SK-N-SH treated with all-trans-retinoic acid at 6 μM for 48 hours (cell line): ENCODE results near the gene GHRHR.

Source experiments
- ATAC-seq: fragments of 200-7000 bp; cut with Tn5 transposase; 3 replicates; pipeline ENCODE4 v1.9.1; 2020; ENCODE audit warnings: mild to moderate bottlenecking, moderate library complexity
- ARNTL ChIP-seq: fragments of 450-650 bp; formaldehyde crosslinking; IDR thresholded peaks from 2 replicates; pipeline ENCODE4 v1.5.0; 2020; ENCODE audit warnings: low read depth, mild to moderate bottlenecking, moderate library complexity, borderline replicate concordance
- BACH2 ChIP-seq: fragments of 250-450 bp; sonication (Bioruptor Pico); IDR thresholded peaks from 2 replicates; pipeline ENCODE4 v1.9.0; 2021; ENCODE audit warnings: mild to moderate bottlenecking, borderline replicate concordance
- CREB5 ChIP-seq: fragments of 250-450 bp; sonication (Bioruptor Pico); IDR thresholded peaks from 2 replicates; pipeline ENCODE4 v1.5.1; 2020; ENCODE audit warnings: low read depth, mild to moderate bottlenecking, moderate library complexity
- CSDC2 ChIP-seq: fragments of 250-450 bp; sonication (Bioruptor Pico); IDR thresholded peaks from 2 replicates; pipeline ENCODE4 v1.5.0; 2020; ENCODE audit warnings: mild to moderate bottlenecking, moderate library complexity
- CSRNP3 ChIP-seq: fragments of 250-450 bp; sonication (Bioruptor Pico); IDR thresholded peaks from 2 replicates; pipeline ENCODE4 v1.5.1; 2021; ENCODE audit warnings: mild to moderate bottlenecking, moderate library complexity
- ESRRG ChIP-seq: fragments of 250-450 bp; sonication (Bioruptor Pico); IDR thresholded peaks from 2 replicates; pipeline ENCODE4 v1.6.1; 2021; ENCODE audit warnings: mild to moderate bottlenecking
- GLIS3 ChIP-seq: fragments of 250-450 bp; sonication (Bioruptor Pico); IDR thresholded peaks from 2 replicates; pipeline ENCODE4 v1.5.0; 2020; ENCODE audit warnings: mild to moderate bottlenecking, moderate library complexity
- OSR1 ChIP-seq: fragments of 250-450 bp; sonication (Bioruptor Pico); IDR thresholded peaks from 2 replicates; pipeline ENCODE4 v1.8.0; 2022; ENCODE audit warnings: moderate library complexity, mild to moderate bottlenecking, inconsistent platforms
- PPARA ChIP-seq: fragments of 250-450 bp; sonication (Bioruptor Pico); IDR thresholded peaks from 2 replicates; pipeline ENCODE4 v1.5.0; 2020; ENCODE audit warnings: mild to moderate bottlenecking, borderline replicate concordance
- RARB ChIP-seq: fragments of 250-450 bp; sonication (Bioruptor Pico); IDR thresholded peaks from 2 replicates; pipeline ENCODE4 v1.8.0; 2021; ENCODE audit warnings: mild to moderate bottlenecking, moderate library complexity
- SNAI2 ChIP-seq: fragments of 250-450 bp; sonication (Bioruptor Pico); IDR thresholded peaks from 2 replicates; pipeline ENCODE4 v1.5.0; 2020; ENCODE audit warnings: mild to moderate bottlenecking, moderate library complexity
- TOX ChIP-seq: fragments of 250-450 bp; sonication (Bioruptor Pico); IDR thresholded peaks from 2 replicates; pipeline ENCODE4 v1.8.0; 2021; ENCODE audit warnings: mild to moderate bottlenecking, moderate library complexity, borderline replicate concordance
- TSHZ2 ChIP-seq: fragments of 250-450 bp; sonication (Bioruptor Pico); IDR thresholded peaks from 2 replicates; pipeline ENCODE4 v1.5.0; 2020; ENCODE audit warnings: mild to moderate bottlenecking, moderate library complexity
- ZC3H10 ChIP-seq: fragments of 250-450 bp; sonication (Bioruptor Pico); IDR thresholded peaks from 2 replicates; pipeline ENCODE4 v1.5.1; 2021; ENCODE audit warnings: mild to moderate bottlenecking, moderate library complexity
- ZFP30 ChIP-seq: fragments of 450-650 bp; formaldehyde crosslinking; IDR thresholded peaks from 2 replicates; pipeline ENCODE4 v1.5.0; 2022; ENCODE audit warnings: mild to moderate bottlenecking, moderate library complexity
- ZNF565 ChIP-seq: fragments of 450-650 bp; formaldehyde crosslinking; conservative IDR thresholded peaks from 2 replicates; pipeline ENCODE4 v1.5.0; 2020; ENCODE audit warnings: low read depth, mild to moderate bottlenecking, moderate library complexity
- ZNF70 ChIP-seq: fragments of 450-650 bp; formaldehyde crosslinking; IDR thresholded peaks from 2 replicates; pipeline ENCODE4 v1.5.0; 2020; ENCODE audit warnings: mild to moderate bottlenecking, moderate library complexity
- ZNF8 ChIP-seq: fragments of 450-650 bp; formaldehyde crosslinking; IDR thresholded peaks from 2 replicates; pipeline ENCODE4 v1.5.0; 2020; ENCODE audit warnings: mild to moderate bottlenecking, moderate library complexity

Gene GHRHR

GRCh38 chr7:31003721-31004120 lies 40.0 kb downstream of the GHRHR start (continued):
- no peak for TF ChIP-seq TSHZ2 (CRISPR knock-in tag)
- TF ChIP-seq ZNF70: no peak
- TF ChIP-seq ZFP30 (CRISPR knock-in tag): no peak
- TF ChIP-seq CSDC2 (CRISPR knock-in tag): no peak
- TF ChIP-seq ZNF565: no peak
- no peak for TF ChIP-seq BACH2 (CRISPR knock-in tag)
- no peak for TF ChIP-seq SNAI2
- no peak for TF ChIP-seq OSR1 (CRISPR knock-in tag)
- no peak for TF ChIP-seq GLIS3 (CRISPR knock-in tag)
- TF ChIP-seq, all 23 proteins: peak for 0

- ATAC-seq: no peak
- TF ChIP-seq TOX (CRISPR knock-in tag): no peak
- no peak for TF ChIP-seq GLIS3 (CRISPR knock-in tag)
- no peak for TF ChIP-seq ZNF565
- no peak for TF ChIP-seq RARB (CRISPR knock-in tag)
- TF ChIP-seq BACH2 (CRISPR knock-in tag): no peak
- no peak for TF ChIP-seq TSHZ2 (CRISPR knock-in tag)
- TF ChIP-seq CSRNP3 (CRISPR knock-in tag): no peak
- no peak for TF ChIP-seq ZNF8 (CRISPR knock-in tag)
- no peak for TF ChIP-seq ZFP30 (CRISPR knock-in tag)
- no peak for TF ChIP-seq SNAI2
Observed at GRCh38 chr7:31004393-31004792, 40.6 kb downstream of the GHRHR start.

- ATAC-seq: no peak
- TF ChIP-seq CREB5 (CRISPR knock-in tag): no peak
- TF ChIP-seq TSHZ2 (CRISPR knock-in tag): no peak
- TF ChIP-seq ZFP30 (CRISPR knock-in tag): no peak
- TF ChIP-seq OSR1 (CRISPR knock-in tag): no peak
- no peak for TF ChIP-seq ARNTL
- no peak for TF ChIP-seq GLIS3 (CRISPR knock-in tag)
- TF ChIP-seq ESRRG (CRISPR knock-in tag): no peak
Observed at GRCh38 chr7:31006857-31007256, 43.1 kb downstream of the GHRHR start.

GRCh38 chr7:31007634-31008033 lies 43.9 kb downstream of the GHRHR start:
- no peak for ATAC-seq
- TF ChIP-seq PPARA (CRISPR knock-in tag) (no peak), CREB5 (CRISPR knock-in tag) (no peak), OSR1 (CRISPR knock-in tag) (no peak), GLIS3 (CRISPR knock-in tag) (no peak), ZC3H10 (CRISPR knock-in tag) (no peak), BACH2 (CRISPR knock-in tag) (no peak), TSHZ2 (CRISPR knock-in tag) (no peak), SNAI2 (no peak)
